Astrocyte of the spinal cord (primary cell): Measurements from ENCODE around the gene CUL1.

Experiments used
- DNase-seq: peaks from one replicate; pipeline ENCODE4 v3.0.0; 2011; ENCODE audit warnings: low read depth, low spot score
- H3K4me3 ChIP-seq: 2 replicates; pipeline ENCODE4 v1.5.1; 2011; ENCODE audit warnings: low read depth, mild to moderate bottlenecking, low read length, moderate library complexity
- CTCF ChIP-seq: IDR thresholded peaks from 2 replicates; pipeline ENCODE4 v1.5.1; 2012; ENCODE audit warnings: low read depth, mild to moderate bottlenecking, low read length, inconsistent platforms
- in situ Hi-C: cut with HindIII; loops from 2 replicates; pipeline ENCODE4 v1.10.0; 2017; ENCODE audit warnings: low sequenced_read_pairs

The CUL1 gene

DNA sequence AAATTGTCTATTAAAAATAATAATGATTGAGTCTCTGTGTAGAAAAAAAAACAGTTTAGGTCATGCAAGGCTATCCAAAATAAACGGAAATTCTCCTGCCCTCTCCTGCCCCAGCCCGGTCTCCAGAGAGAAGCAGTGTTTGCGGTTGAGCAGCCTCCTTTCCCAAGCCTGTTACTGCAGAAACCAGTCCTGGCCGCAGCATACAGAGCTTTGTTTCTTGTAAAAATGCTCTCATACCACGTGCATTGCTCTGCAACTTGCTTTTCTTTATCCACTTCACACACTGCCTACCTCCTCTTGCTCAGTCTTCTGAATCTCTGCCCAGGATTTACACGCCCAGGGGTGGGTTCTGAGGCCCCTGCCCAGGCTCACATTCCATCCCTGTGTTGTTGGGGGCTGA, 34.4 kb upstream of the CUL1 start:
- in situ Hi-C loops, result no loop called here
- TF ChIP-seq CTCF, result no peak
- H3K4me3 ChIP-seq, result no peak overlapping the region
- peak; percentile 79 for DNase-seq

GRCh38 chr7:148665221-148665620, 33.5 kb upstream of the CUL1 start:
- TF ChIP-seq CTCF, result no peak
- peak; percentile 37 for DNase-seq
- no peak overlapping the region for H3K4me3 ChIP-seq
- in situ Hi-C loops, result no loop called here

- DNase-seq, result no peak
- no peak overlapping the region for H3K4me3 ChIP-seq
- TF ChIP-seq CTCF, result no peak
- in situ Hi-C loops, result no loop called here
Observed at GRCh38 chr7:148669927-148670326, 28.8 kb upstream of the CUL1 start.

- in situ Hi-C loops, result no loop called here
- H3K4me3 ChIP-seq, result no peak overlapping the region
- DNase-seq, result no peak
- TF ChIP-seq CTCF, result no peak
Observed at GRCh38 chr7:148670374-148670773, 28.3 kb upstream of the CUL1 start.

GRCh38 chr7:148670807-148671206, 27.9 kb upstream of the CUL1 start:
- DNase-seq, result no peak
- in situ Hi-C loops, result no loop called here
- TF ChIP-seq CTCF, result no peak
- no peak overlapping the region for H3K4me3 ChIP-seq

DNA sequence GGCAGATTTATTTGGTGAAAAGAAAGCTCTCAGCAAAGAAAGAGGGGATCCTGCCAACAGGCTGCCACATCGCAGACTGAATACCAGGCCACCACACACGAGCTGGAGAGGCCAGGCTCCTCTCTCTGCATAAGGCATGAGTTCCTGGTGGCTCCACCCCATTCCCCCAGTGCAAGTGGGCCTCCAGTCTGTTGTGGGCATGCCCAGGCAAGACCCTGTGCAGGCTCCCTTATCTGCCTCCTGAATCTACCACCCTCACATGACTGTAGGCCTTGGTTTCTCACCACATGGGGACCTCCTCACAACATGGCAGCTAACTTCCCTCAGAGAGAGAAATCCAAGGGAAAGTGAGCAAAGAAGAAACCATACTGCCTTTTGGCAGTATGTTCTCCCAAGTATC, 26.7 kb upstream of the CUL1 start:
- no peak for TF ChIP-seq CTCF
- in situ Hi-C loops, result no loop called here
- no peak for DNase-seq
- H3K4me3 ChIP-seq, result no peak overlapping the region

GRCh38 chr7:148674689-148675088, 24.0 kb upstream of the CUL1 start:
- TF ChIP-seq CTCF, result no peak
- in situ Hi-C loops, result no loop called here
- DNase-seq, result no peak
- no peak overlapping the region for H3K4me3 ChIP-seq
